Measurements from ENCODE around the gene CHTOP. TPM values are rescaled to one million over a fixed set of nuclear protein-coding genes. Genes with fewer than 3 reads are reported as not detected.
A peak's percentile ranks its signal among the peaks of the same experiment; 100 is the strongest.

CHTOP gene
- total RNA-seq, 1 experiment from 2014 or later: 83.9 TPM

DNA sequence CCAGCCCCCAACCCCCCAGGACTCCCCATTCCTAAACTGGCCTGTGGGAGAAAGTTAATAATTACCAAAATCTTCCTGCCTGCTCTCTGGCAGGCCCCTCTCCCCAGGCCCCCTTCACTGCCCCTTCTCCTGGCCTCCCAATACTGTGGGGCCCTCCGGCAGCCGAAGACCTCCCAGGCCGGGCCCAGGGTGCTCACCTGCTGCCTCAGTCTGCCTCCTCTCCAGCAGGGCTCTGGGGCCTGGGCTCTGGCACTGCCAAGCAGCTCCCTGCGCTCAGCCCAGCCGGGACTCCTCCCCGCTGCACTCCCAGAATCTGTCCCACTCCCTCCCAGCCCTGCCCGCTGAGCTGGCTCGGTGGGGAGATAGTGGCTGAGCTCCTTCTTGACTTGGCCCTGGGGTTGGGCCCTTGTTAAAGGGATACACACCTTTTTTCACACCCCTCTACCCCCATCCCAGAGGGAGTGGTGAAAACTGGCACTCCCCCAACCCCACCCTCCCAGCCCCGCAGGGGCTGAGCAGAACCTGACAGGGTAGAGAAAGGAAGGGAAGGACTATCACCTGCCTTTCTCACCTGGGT is 21.0 kb upstream of the CHTOP start, which contains the start of gene S100A16:
Gene S100A16 (minus strand): TSS at position 383 of the 577 bp plus-strand sequence. CDS start 4,986 bp downstream, outside the sequence.
- BruUV-seq (replicated peaks): no TSS peak
- no peaks in the 10 kb centered on the region for H4K20me1 ChIP-seq (ENCODE audit: insufficient read depth)
- H3K9me2 ChIP-seq (ENCODE audit: insufficient read depth): no peaks in the 10 kb centered on the region
- peaks cover 6% of the 10 kb centered on the region for H3K36me3 ChIP-seq (ENCODE audit: low read depth)
- no peaks in the 10 kb centered on the region for H3K27me3 ChIP-seq (ENCODE audit: insufficient read depth, low read depth)
- intact Hi-C loops (cut with micrococcal nuclease; ENCODE audit: unreplicated experiment): loop anchor here (1.0 kb wide), 1 partner anchor 20 kb away; no protein-coding TSS in a partner anchor
- H3K79me2 ChIP-seq (ENCODE audit: low read depth): peaks cover 56% of the 10 kb centered on the region
- TF ChIP-seq, protein P1, sequence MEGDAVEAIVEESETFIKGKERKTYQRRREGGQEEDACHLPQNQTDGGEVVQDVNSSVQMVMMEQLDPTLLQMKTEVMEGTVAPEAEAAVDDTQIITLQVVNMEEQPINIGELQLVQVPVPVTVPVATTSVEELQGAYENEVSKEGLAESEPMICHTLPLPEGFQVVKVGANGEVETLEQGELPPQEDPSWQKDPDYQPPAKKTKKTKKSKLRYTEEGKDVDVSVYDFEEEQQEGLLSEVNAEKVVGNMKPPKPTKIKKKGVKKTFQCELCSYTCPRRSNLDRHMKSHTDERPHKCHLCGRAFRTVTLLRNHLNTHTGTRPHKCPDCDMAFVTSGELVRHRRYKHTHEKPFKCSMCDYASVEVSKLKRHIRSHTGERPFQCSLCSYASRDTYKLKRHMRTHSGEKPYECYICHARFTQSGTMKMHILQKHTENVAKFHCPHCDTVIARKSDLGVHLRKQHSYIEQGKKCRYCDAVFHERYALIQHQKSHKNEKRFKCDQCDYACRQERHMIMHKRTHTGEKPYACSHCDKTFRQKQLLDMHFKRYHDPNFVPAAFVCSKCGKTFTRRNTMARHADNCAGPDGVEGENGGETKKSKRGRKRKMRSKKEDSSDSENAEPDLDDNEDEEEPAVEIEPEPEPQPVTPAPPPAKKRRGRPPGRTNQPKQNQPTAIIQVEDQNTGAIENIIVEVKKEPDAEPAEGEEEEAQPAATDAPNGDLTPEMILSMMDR (conservative IDR thresholded peaks at IDR 0.05): no peak
- no peak for TF ChIP-seq EZH2 (IDR thresholded peaks at IDR 0.05; ENCODE audit: low read depth)
- peak within 1 kb of the TSS; percentile 89 for H3K4me3 ChIP-seq
- POLR2A ChIA-PET (ENCODE audit: unreplicated experiment): interaction anchor here (0.6 to 1.4 kb wide), 13 partner anchors 9 to 730 kb away, joined by 3 to 48 read pairs (median 4); partner anchors contain the start of genes CHTOP, S100A1, S100A13 and S100A5
- H3K9me3 ChIP-seq (ENCODE audit: insufficient read depth, low read depth): no peaks in the 10 kb centered on the region
- H3K4me1 ChIP-seq (replicated peaks; ENCODE audit: insufficient read depth): peaks cover 73% of the 10 kb centered on the region
- H3F3A ChIP-seq (ENCODE audit: insufficient read depth, low read depth): peaks cover 47% of the 10 kb centered on the region
- H2AFZ ChIP-seq: no peak within 1 kb of the TSS
- CTCF ChIA-PET: interaction anchor here (0.6 to 2.6 kb wide), 3 partner anchors 14 to 102 kb away, joined by 4 to 19 read pairs (median 8); partner anchors contain the start of gene S100A13
- peak within 1 kb of the TSS; percentile 78 for H3K27ac ChIP-seq
- DNase-seq: peak; percentile 86 to 91
- H3K4me2 ChIP-seq: peak within 1 kb of the TSS; percentile 88

DNA sequence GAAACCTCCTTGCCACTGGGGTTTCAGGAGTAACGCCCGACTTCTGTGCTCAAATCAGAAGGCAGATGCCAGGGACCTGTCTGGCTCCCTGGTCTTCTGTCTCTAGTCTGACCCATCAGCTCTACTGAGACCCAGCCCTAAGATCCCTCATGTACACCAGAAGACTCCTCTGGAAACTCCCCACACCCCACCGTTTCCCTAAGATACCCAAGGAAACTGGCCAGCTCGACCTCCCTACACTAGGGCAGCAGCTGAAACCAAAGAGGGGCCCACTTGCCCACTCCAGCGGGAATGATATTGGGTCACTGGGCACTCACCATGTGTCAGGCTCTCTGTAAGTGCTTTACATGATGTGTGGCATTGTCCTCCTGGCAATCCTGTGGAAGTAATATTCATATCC is 20.5 kb upstream of the CHTOP start:
- Histone ChIP-seq H3K9me2 (ENCODE audit: insufficient read depth) (no peaks in the 10 kb centered on the region), H3K27me3 (ENCODE audit: insufficient read depth, low read depth) (no peaks in the 10 kb centered on the region), H3F3A (ENCODE audit: insufficient read depth, low read depth) (peaks cover 49% of the 10 kb centered on the region), H3K9me3 (ENCODE audit: insufficient read depth, low read depth) (no peaks in the 10 kb centered on the region), H3K79me2 (ENCODE audit: low read depth) (peaks cover 56% of the 10 kb centered on the region), H2AFZ (no peak overlapping the region), H3K36me3 (ENCODE audit: low read depth) (peaks cover 6% of the 10 kb centered on the region), H3K4me2 (peak overlapping the region; percentile 84), H4K20me1 (ENCODE audit: insufficient read depth) (no peaks in the 10 kb centered on the region), H3K27ac (peak overlapping the region; percentile 78), H3K4me1 (replicated peaks; ENCODE audit: insufficient read depth) (peaks cover 67% of the 10 kb centered on the region), H3K4me3 (peak overlapping the region; percentile 89; the same call in 1 of the 2 replicates)
- ChIA-PET POLR2A (ENCODE audit: unreplicated experiment) (interaction anchor here (0.6 to 1.4 kb wide), 8 partner anchors 14 to 78 kb away, joined by 3 to 48 read pairs (median 4); partner anchors contain the start of genes CHTOP, S100A1, S100A13 and S100A5), CTCF (interaction anchor here (1.1 to 2.6 kb wide), 3 partner anchors 14 to 41 kb away, joined by 6 to 19 read pairs (median 8); partner anchors contain the start of gene S100A13)
- intact Hi-C loops (cut with micrococcal nuclease; ENCODE audit: unreplicated experiment): loop anchor here (1.0 kb wide), 1 partner anchor 20 kb away; no protein-coding TSS in a partner anchor
- TF ChIP-seq, protein P1 (conservative IDR thresholded peaks at IDR 0.05): no peak
- TF ChIP-seq EZH2 (IDR thresholded peaks at IDR 0.05; ENCODE audit: low read depth): no peak
- DNase-seq: no peak
- no TSS peak for BruUV-seq (replicated peaks)

DNA sequence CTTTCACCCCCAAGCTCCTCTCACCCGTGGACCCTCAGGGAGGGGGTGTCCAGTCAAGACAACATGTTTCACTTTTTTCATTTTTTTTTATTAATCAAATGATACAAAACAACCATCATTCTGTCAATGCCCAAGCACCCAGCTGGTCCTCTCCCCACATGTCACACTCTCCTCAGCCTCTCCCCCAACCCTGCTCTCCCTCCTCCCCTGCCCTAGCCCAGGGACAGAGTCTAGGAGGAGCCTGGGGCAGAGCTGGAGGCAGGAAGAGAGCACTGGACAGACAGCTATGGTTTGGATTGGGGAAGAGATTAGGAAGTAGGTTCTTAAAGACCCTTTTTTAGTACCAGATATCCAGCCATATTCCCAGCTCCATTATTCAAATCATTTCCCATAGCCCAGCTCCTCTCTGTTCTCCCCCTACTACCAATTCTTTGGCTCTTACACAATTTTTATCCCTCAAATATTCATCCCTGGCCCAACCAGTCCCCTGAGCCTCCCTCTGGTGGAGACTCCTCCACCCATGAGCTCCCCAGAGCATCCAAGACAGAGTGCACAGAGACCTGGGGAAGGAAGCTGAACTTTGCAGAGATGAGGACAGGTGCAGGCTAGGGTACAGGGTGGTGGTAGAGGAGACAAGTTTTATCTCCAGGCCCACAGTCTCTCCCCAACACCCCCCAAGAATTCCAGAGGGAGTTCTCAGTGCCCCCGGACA is 19.5 kb upstream of the CHTOP start:
- H3K9me3 ChIP-seq (ENCODE audit: insufficient read depth, low read depth): no peaks in the 10 kb centered on the region
- no peaks in the 10 kb centered on the region for H3K9me2 ChIP-seq (ENCODE audit: insufficient read depth)
- H3F3A ChIP-seq (ENCODE audit: insufficient read depth, low read depth): peaks cover 48% of the 10 kb centered on the region
- intact Hi-C loops (cut with micrococcal nuclease; ENCODE audit: unreplicated experiment): no loop called here
- H2AFZ ChIP-seq: no peak overlapping the region
- ChIA-PET CTCF (interaction anchor here (0.9 to 1.9 kb wide), 3 partner anchors 13 to 103 kb away, joined by 3 to 6 read pairs (median 3); partner anchors contain the start of gene S100A13), POLR2A (ENCODE audit: unreplicated experiment) (interaction anchor here (0.6 to 2.8 kb wide), 3 partner anchors 12 to 23 kb away, joined by 3 to 31 read pairs (median 8); partner anchors contain the start of gene S100A13)
- no TSS peak for BruUV-seq (replicated peaks)
- peak overlapping the region; percentile 66; the same call in 1 of the 2 replicates for H3K4me3 ChIP-seq
- H3K27me3 ChIP-seq (ENCODE audit: insufficient read depth, low read depth): no peaks in the 10 kb centered on the region
- TF ChIP-seq, protein P1 (conservative IDR thresholded peaks at IDR 0.05): no peak
- TF ChIP-seq EZH2 (IDR thresholded peaks at IDR 0.05; ENCODE audit: low read depth): no peak
- peaks cover 60% of the 10 kb centered on the region for H3K4me1 ChIP-seq (replicated peaks; ENCODE audit: insufficient read depth)
- H3K79me2 ChIP-seq (ENCODE audit: low read depth): peaks cover 56% of the 10 kb centered on the region
- no peak for DNase-seq
- H3K27ac ChIP-seq: peak overlapping the region; percentile 22; the same call in 1 of the 2 replicates
- no peaks in the 10 kb centered on the region for H4K20me1 ChIP-seq (ENCODE audit: insufficient read depth)
- H3K36me3 ChIP-seq (ENCODE audit: low read depth): peaks cover 6% of the 10 kb centered on the region
- H3K4me2 ChIP-seq: peak overlapping the region; percentile 88

All from PC-9 (cell line).